ENCODE data around the gene NHLRC2. TPM values are rescaled to one million over a fixed set of nuclear protein-coding genes. Genes with fewer than 3 reads are reported as not detected.

Gene NHLRC2
- total RNA-seq, 4 donors from 2014 or later, result 18.0 to 117 (median 24.1) TPM

- no peak for TF ChIP-seq CTCF (IDR thresholded peaks at IDR 0.05)
- no peak for ATAC-seq (ENCODE audit: low FRiP score)
Observed at GRCh38 chr10:113899952-113900598, 45.6 kb downstream of the NHLRC2 start.

GRCh38 chr10:113905756-113906155 is 51.3 kb downstream of the NHLRC2 start:
- no peak for TF ChIP-seq CTCF (IDR thresholded peaks at IDR 0.05)
- no peak for ATAC-seq (ENCODE audit: low FRiP score)
- DNase-seq (ENCODE audit: low spot score), result no peak

More at GRCh38 chr10:113899952-113900598, 45.6 kb downstream of the NHLRC2 start:
- DNase-seq (ENCODE audit: low spot score), result no peak

- DNase-seq (ENCODE audit: low spot score), result no peak
- no peak for ATAC-seq (ENCODE audit: low FRiP score)
- no peak for TF ChIP-seq CTCF (IDR thresholded peaks at IDR 0.05)
Observed at GRCh38 chr10:113907166-113907565, 52.7 kb downstream of the NHLRC2 start.

DNA sequence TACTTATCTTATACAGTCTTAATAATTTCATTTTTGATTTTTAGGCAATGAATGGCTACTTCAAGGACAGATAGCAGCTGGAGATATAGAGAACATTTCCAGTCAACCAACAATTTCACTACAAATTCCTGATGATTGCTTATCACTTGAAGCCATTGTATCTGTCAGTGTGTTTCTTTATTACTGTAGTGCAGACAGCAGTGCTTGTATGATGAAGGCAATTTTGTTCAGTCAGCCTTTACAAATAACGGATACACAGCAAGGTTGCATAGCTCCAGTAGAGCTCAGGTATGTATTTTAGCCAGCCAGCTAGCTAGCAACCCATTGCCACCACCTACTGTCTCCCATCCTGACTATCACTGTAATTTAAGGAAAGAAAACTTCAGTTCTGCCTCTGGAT is 53.8 kb downstream of the NHLRC2 start:
- DNase-seq (ENCODE audit: low spot score), result no peak
- no peak for TF ChIP-seq CTCF (IDR thresholded peaks at IDR 0.05)
- ATAC-seq (ENCODE audit: low FRiP score), result no peak

DNA sequence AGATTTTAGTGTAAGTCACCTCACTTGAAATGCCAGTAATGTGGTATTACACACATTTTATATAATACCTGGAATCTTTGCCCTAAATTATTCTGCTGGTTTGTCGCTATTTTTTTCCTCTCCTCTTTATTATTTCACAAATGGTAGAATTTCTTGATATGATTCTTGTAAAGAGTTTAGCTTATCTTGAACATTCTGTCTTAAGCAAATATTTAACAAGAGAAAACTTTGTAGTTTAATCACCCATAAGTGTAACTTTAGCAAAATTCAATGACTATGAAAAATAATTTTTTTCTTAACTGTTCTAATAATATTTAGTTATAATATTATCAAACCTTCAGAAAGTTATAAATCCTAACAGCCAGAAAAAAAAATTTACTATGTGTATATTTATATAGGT is 56.7 kb downstream of the NHLRC2 start:
- no peak for TF ChIP-seq CTCF (IDR thresholded peaks at IDR 0.05)
- DNase-seq (ENCODE audit: low spot score) (no peak), ATAC-seq (ENCODE audit: low FRiP score) (no peak)

DNA sequence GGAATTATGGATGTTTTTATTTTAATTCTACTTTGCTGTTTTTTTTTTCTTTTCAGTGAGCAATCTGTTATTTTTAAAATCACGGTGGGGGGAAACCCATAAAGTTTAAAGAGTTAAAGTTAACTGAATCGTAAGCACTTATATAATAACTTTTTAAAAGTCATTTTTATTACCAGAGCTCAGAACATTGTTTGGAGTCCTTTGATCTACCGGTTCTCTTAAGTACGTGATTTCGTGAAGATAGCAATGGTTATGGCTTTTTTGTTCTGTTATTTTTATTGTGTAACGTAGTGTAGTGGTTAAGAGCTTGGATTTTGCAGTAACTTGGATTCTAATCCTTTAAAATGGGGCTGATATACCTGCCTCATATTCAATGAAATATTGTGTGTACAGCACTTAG is 57.4 kb downstream of the NHLRC2 start:
- no peak for TF ChIP-seq CTCF (IDR thresholded peaks at IDR 0.05)
- no peak for ATAC-seq (ENCODE audit: low FRiP score)
- no peak for DNase-seq (ENCODE audit: low spot score)

DNA sequence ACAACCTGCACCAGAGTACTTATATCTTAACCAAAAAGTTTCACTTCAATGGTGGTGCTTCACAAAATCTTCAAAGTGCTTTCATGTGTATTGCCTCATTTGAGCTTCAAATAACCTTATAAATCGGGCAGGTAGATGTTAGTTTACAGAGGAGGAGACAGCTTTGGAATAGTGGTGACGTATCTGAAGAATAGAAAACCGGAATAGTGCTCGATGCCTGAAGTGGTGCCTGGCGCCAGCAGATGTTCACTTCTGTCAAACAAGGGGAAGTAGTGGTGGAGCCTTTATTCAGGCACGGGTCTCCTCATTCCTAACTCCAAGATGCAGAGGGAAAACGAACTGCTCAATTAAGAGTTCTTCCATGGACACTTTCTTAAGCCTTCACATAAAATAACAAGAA is 58.1 kb downstream of the NHLRC2 start:
- no peak for TF ChIP-seq CTCF (IDR thresholded peaks at IDR 0.05)
- DNase-seq (ENCODE audit: low spot score) (no peak), ATAC-seq (ENCODE audit: low FRiP score) (no peak)
